HepG2 (cell line): ENCODE results near the gene SGMS1. TPM values are rescaled to one million over a fixed set of nuclear protein-coding genes. Genes with fewer than 3 reads are reported as not detected.

Source experiments
- ATAC-seq: fragments of 200-7000 bp; cut with Tn5 transposase; 3 replicates; pipeline ENCODE4 v1.9.1; 2020; ENCODE audit warnings: mild to moderate bottlenecking, moderate library complexity
- BruUV-seq: library from RNA; stranded (reverse); fragments of 400-500 nt; replicated peaks from 2 replicates; lab custom pipeline; 2021; lab: Mats Ljungman, UMichigan
- CTCF ChIA-PET: fragments of 300-600 bp; formaldehyde crosslinking; extraction: SDS; loops from one replicate; lab custom pipeline; 2021; ENCODE audit warnings: low total read pairs, inconsistent platforms, low intra/inter-chr PET ratio; lab: Yijun Ruan, JAX
- POLR2A ChIA-PET: fragments of 350-600 bp; sonication (Branson Sonifier 250); formaldehyde crosslinking; loops from one replicate; lab custom pipeline; 2020; ENCODE audit warnings: antibody characterized with exemption, inconsistent platforms; lab: Yijun Ruan, JAX
- DNase-seq: peaks from one replicate; pipeline ENCODE4 v3.0.0-alpha.2; 2015; ENCODE audit warnings: low spot score
- FAIRE-seq: peaks from 3 replicates; lab custom pipeline; 2011; peaks lifted over from hg19 to GRCh38; lab: Jason Lieb, UNC
- H2AFZ ChIP-seq: one replicate; pipeline ENCODE4 v1.6.1; 2011; ENCODE audit warnings: low read length, inconsistent platforms
- H3K27ac ChIP-seq: fragments of 300-600 bp; 3 replicates; pipeline ENCODE4 v1.8.0; 2011; ENCODE audit warnings: mixed run types, mild to moderate bottlenecking, mixed read lengths, low read length, inconsistent platforms; ENCODE audit not compliant: insufficient read depth; ENCODE audit errors: extremely low read length
- H3K27me3 ChIP-seq, 2 experiments: fragments of 200-600 bp in 1 of 2; 2 replicates in 1 of 2; 3 replicates in 1 of 2; pipeline versions ENCODE4 v1.6.0 to v1.8.0; 2011; ENCODE audit warnings: low read length in 2 of 2, mild to moderate bottlenecking in 2 of 2, moderate library complexity in 2 of 2, inconsistent platforms in 1 of 2; ENCODE audit not compliant: insufficient read depth in 2 of 2, control insufficient read depth in 1 of 2
- H3K36me3 ChIP-seq, 2 experiments: fragments of 200-600 bp in 1 of 2; replicated peaks in 1 of 2; 2 replicates in 1 of 2; 3 replicates in 1 of 2; pipeline versions ENCODE4 v1.5.1 to v1.8.0; 2011; ENCODE audit warnings: low read length in 2 of 2, inconsistent platforms in 1 of 2; ENCODE audit not compliant: insufficient read depth in 2 of 2, control insufficient read depth in 1 of 2
- H3K4me1 ChIP-seq: 2 replicates; pipeline ENCODE4 v1.5.1; 2012; ENCODE audit warnings: low read length, inconsistent platforms; ENCODE audit not compliant: insufficient read depth
- H3K4me2 ChIP-seq: 2 replicates; pipeline ENCODE4 v1.6.0; 2011; ENCODE audit warnings: low read depth, low read length, inconsistent platforms
- H3K4me3 ChIP-seq, 3 experiments: fragments of 200-600 bp in 1 of 3; sonication (generic), shearing (Covaris generic) in 1 of 3; replicated peaks in 1 of 3; 2 replicates each; pipeline ENCODE4 v1.5.1; 2011 to 2016; ENCODE audit warnings: low read length in 3 of 3, inconsistent platforms in 2 of 3, low read depth in 2 of 3, mild to moderate bottlenecking in 2 of 3, control low read depth in 1 of 3, mixed read lengths in 1 of 3; ENCODE audit not compliant: insufficient read depth in 1 of 3
- H3K79me2 ChIP-seq: one replicate; pipeline ENCODE4 v1.6.1; 2011; ENCODE audit warnings: low read length, inconsistent platforms; ENCODE audit not compliant: insufficient read depth
- H3K9ac ChIP-seq: 2 replicates; pipeline ENCODE4 v1.6.0; 2011; ENCODE audit warnings: mild to moderate bottlenecking, low read depth, low read length, inconsistent platforms; ENCODE audit not compliant: insufficient read depth
- H3K9me3 ChIP-seq: 2 replicates; pipeline ENCODE4 v1.5.1; 2012; ENCODE audit warnings: mild to moderate bottlenecking, low read length
- H4K20me1 ChIP-seq: 2 replicates; pipeline ENCODE4 v1.6.0; 2011; ENCODE audit warnings: inconsistent platforms, mild to moderate bottlenecking, low read length, moderate library complexity; ENCODE audit not compliant: insufficient read depth
- CHCHD3 ChIP-seq: sonication (generic); formaldehyde crosslinking; IDR thresholded peaks from 2 replicates; pipeline ENCODE4 v1.8.0; 2022; ENCODE audit warnings: mild to moderate bottlenecking, missing genetic modification reagents, moderate library complexity
- CREBL2 ChIP-seq: sonication (generic); formaldehyde crosslinking; IDR thresholded peaks from 2 replicates; pipeline ENCODE4 v1.8.1; 2023; ENCODE audit warnings: missing genetic modification reagents, mild to moderate bottlenecking, borderline replicate concordance
- HNRNPUL1 ChIP-seq: fragments of 200-400 bp; formaldehyde crosslinking; IDR thresholded peaks from 2 replicates; pipeline ENCODE4 v1.6.1; 2017; ENCODE audit warnings: low read depth, mild to moderate bottlenecking, low read length, moderate library complexity
- JDP2 ChIP-seq: sonication (generic); formaldehyde crosslinking; IDR thresholded peaks from 2 replicates; pipeline ENCODE4 v1.8.1; 2022; ENCODE audit warnings: missing genetic modification reagents, borderline replicate concordance
- KDM2A ChIP-seq: sonication (generic); formaldehyde crosslinking; IDR thresholded peaks from 2 replicates; pipeline ENCODE4 v1.4.0; 2020; ENCODE audit warnings: low read depth, missing genetic modification reagents, borderline replicate concordance
- MAFF ChIP-seq: IDR thresholded peaks from 2 replicates; pipeline ENCODE4 v1.6.1; 2011; ENCODE audit warnings: low read depth, low read length, improper control_type of control experiment
- MTA3 ChIP-seq: sonication (generic); formaldehyde crosslinking; IDR thresholded peaks from 2 replicates; pipeline ENCODE4 v1.4.0; 2020; ENCODE audit warnings: missing genetic modification reagents
- NFE2 ChIP-seq: sonication (generic); formaldehyde crosslinking; IDR thresholded peaks from 2 replicates; pipeline ENCODE4 v1.4.0; 2020; ENCODE audit warnings: missing genetic modification reagents
- NONO ChIP-seq, 2 experiments: fragments of 450-650 bp in 1 of 2; sonication (generic) in 1 of 2; formaldehyde crosslinking in 1 of 2; IDR thresholded peaks in 1 of 2; conservative IDR thresholded peaks in 1 of 2; 2 replicates each; pipeline versions ENCODE4 v1.6.1 to v1.8.0; 2017 to 2022; ENCODE audit warnings: mild to moderate bottlenecking in 1 of 2, missing genetic modification reagents in 1 of 2, moderate library complexity in 1 of 2
- PHF8 ChIP-seq: sonication (generic); formaldehyde crosslinking; IDR thresholded peaks from 2 replicates; pipeline ENCODE4 v1.5.0; 2020; ENCODE audit warnings: missing genetic modification reagents
- RAD51 ChIP-seq: fragments of 450-650 bp; IDR thresholded peaks from 2 replicates; pipeline ENCODE4 v1.6.1; 2016; ENCODE audit warnings: borderline replicate concordance
- SETDB1 ChIP-seq: sonication (generic); formaldehyde crosslinking; IDR thresholded peaks from 2 replicates; pipeline ENCODE4 v1.5.1; 2020; ENCODE audit warnings: missing genetic modification reagents, mild to moderate bottlenecking, borderline replicate concordance
- SP5 ChIP-seq: IDR thresholded peaks from 2 replicates; pipeline ENCODE4 v1.6.1; 2016; ENCODE audit warnings: low read depth, borderline replicate concordance
- SRSF4 ChIP-seq: fragments of 200-400 bp; formaldehyde crosslinking; IDR thresholded peaks from one replicate; pipeline ENCODE4 v1.6.1; 2018; ENCODE audit warnings: mild to moderate bottlenecking, low read depth, low read length, moderate library complexity; ENCODE audit not compliant: poor library complexity, severe bottlenecking
- TAF15 ChIP-seq: fragments of 200-400 bp; formaldehyde crosslinking; IDR thresholded peaks from one replicate; pipeline ENCODE4 v1.6.1; 2018; ENCODE audit warnings: mild to moderate bottlenecking, low read depth, low read length; ENCODE audit not compliant: poor library complexity, severe bottlenecking
- TEAD3 ChIP-seq: optimal IDR thresholded peaks from 2 replicates; pipeline ENCODE3; 2016; ENCODE audit warnings: borderline replicate concordance
- ZFP36L1 ChIP-seq: sonication (generic); formaldehyde crosslinking; IDR thresholded peaks from 2 replicates; pipeline ENCODE4 v1.8.0; 2022; ENCODE audit warnings: mild to moderate bottlenecking, missing genetic modification reagents, moderate library complexity
- ZFP41 ChIP-seq: sonication (generic); formaldehyde crosslinking; IDR thresholded peaks from 2 replicates; pipeline ENCODE4 v1.4.0; 2020; ENCODE audit warnings: mild to moderate bottlenecking, missing genetic modification reagents, borderline replicate concordance
- ZMYM4 ChIP-seq: sonication (generic); formaldehyde crosslinking; IDR thresholded peaks from 2 replicates; pipeline ENCODE4 v1.8.1; 2023; ENCODE audit warnings: mild to moderate bottlenecking, missing genetic modification reagents
- ZNF253 ChIP-seq: sonication (generic); formaldehyde crosslinking; IDR thresholded peaks from 2 replicates; pipeline ENCODE4 v1.8.0; 2022; ENCODE audit warnings: mild to moderate bottlenecking, missing genetic modification reagents, borderline replicate concordance
- ZNF883 ChIP-seq: sonication (generic); formaldehyde crosslinking; IDR thresholded peaks from 2 replicates; pipeline ENCODE4 v1.5.1; 2020; ENCODE audit warnings: mild to moderate bottlenecking, missing genetic modification reagents; ENCODE audit errors: not compliant biosample characterization
- whole genome bisulfite sequencing: methylation state at CpG from one replicate; pipeline ENCODE4 v1.1.6; 2017; ENCODE audit warnings: low lambda C conversion rate; 5-methylcytosine and 5-hydroxymethylcytosine counted together
- in situ Hi-C: cut with HindIII; loops from 2 replicates; pipeline ENCODE4 v1.10.0; 2017; ENCODE audit warnings: low pct_unique_long_range_greater_than_20kb; ENCODE audit not compliant: extremely low pct_ligation_motif_present
- intact Hi-C: fragments of 100-400 bp; cut with micrococcal nuclease; formaldehyde crosslinking; loops from one replicate; pipeline ENCODE4 v1.10.0; 2022; ENCODE audit not compliant: unreplicated experiment
- polyA plus RNA-seq, 8 experiments: library from polyadenylated mRNA; depleted of rRNA in 3 of 8; stranded (reverse) in 7 of 8; unstranded in 1 of 8; fragments of >200 nt; fragmentation: Illumina TruSeq in 4 of 8; extraction: Trizol in 4 of 8; gene quantifications; 2 replicates each; pipeline versions ENCODE4 v1.2.1 to v1.2.3, GENCODE V29; 2011 to 2016; ENCODE audit warnings: low read depth in 4 of 8, missing spikeins in 1 of 8, mixed read lengths in 1 of 8; ENCODE audit not compliant: insufficient read depth in 1 of 8
- total RNA-seq, 5 experiments: library from RNA; depleted of rRNA; stranded (reverse); fragments of >200 nt; fragmentation: Illumina TruSeq; extraction: Trizol; gene quantifications; 2 replicates each; pipeline ENCODE4 v1.2.3, GENCODE V29; 2016; ENCODE audit warnings: low read depth in 1 of 5
- TF ChIP-seq, protein P1 (sequence below): sonication (generic); formaldehyde crosslinking; IDR thresholded peaks from 2 replicates; pipeline ENCODE4 v1.5.0; 2020; ENCODE audit warnings: missing genetic modification reagents
- TF ChIP-seq, protein P2 (sequence below): conservative IDR thresholded peaks from 2 replicates; pipeline ENCODE4 v1.6.1; 2018; ENCODE audit warnings: missing genetic modification reagents

The SGMS1 gene
- total and polyA plus RNA-seq, 2 of the 13 experiments (the other 11 are each of a cell fraction or from before 2014, with no cell fraction given), result 6.5 to 15.1 TPM

DNA sequence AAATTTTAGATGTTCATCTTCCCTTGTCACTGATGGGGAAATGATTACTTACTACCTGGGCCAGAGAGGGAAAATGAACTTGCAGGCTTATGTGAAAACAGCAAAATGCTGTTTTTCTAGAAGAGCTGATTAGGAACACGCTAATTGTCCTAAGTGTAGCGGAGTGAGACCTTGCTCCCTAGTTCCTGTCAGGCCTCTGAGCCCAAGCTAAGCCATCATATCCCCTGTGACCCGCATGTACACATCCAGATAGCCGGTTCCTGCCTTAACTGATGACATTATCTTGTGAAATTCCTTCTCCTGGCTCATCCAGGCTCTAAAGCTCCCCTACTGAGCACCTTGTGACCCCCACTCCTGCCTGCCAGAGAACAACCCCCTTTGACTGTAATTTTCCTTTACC is 120.6 kb downstream of the SGMS1 start (continued):
- peak; percentile 14 for TF ChIP-seq TEAD3

- intact Hi-C loops, result no loop called here
- H2AFZ ChIP-seq, result no peak overlapping the region
- no TSS peak for BruUV-seq
- peak overlapping the region; percentile 56 for H3K4me2 ChIP-seq
- in situ Hi-C loops, result no loop called here
- H3K27ac ChIP-seq, result peak overlapping the region; percentile 58
- ATAC-seq (peak; percentile 99), FAIRE-seq (peak; percentile 76), DNase-seq (peak; percentile 90)
- H3K9me3 ChIP-seq, result no peaks in the 10 kb centered on the region
- CTCF ChIA-PET, result no interaction called here
- peaks cover 49% of the 10 kb centered on the region for H3K4me1 ChIP-seq
- H3K27me3 ChIP-seq, result no peaks in the 10 kb centered on the region
- no peak overlapping the region for H3K9ac ChIP-seq
- no peaks in the 10 kb centered on the region for H3K36me3 ChIP-seq
- POLR2A ChIA-PET, result interaction anchor here (1.5 kb wide), 1 partner anchor 123 kb away, joined by 5 read pairs; no protein-coding TSS in a partner anchor
- no peaks in the 10 kb centered on the region for H4K20me1 ChIP-seq
- peak overlapping the region in 1 of 3 experiments; percentile 28; a peak in 1 of 6 replicates for H3K4me3 ChIP-seq
- H3K79me2 ChIP-seq, result no peaks in the 10 kb centered on the region
- WGBS, result 4% methylated on average over 1 of the region's 1 CpG
- TF ChIP-seq HNRNPUL1, result no peak
- TF ChIP-seq MAFF, result peak; percentile 29; the same call in 1 of the 2 replicates
- TF ChIP-seq, protein P1, sequence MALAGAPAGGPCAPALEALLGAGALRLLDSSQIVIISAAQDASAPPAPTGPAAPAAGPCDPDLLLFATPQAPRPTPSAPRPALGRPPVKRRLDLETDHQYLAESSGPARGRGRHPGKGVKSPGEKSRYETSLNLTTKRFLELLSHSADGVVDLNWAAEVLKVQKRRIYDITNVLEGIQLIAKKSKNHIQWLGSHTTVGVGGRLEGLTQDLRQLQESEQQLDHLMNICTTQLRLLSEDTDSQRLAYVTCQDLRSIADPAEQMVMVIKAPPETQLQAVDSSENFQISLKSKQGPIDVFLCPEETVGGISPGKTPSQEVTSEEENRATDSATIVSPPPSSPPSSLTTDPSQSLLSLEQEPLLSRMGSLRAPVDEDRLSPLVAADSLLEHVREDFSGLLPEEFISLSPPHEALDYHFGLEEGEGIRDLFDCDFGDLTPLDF (CRISPR knock-in tag), result no peak
- TF ChIP-seq CREBL2, result no peak
- TF ChIP-seq ZFP41 (CRISPR knock-in tag), result no peak
- TF ChIP-seq CHCHD3 (CRISPR knock-in tag), result no peak
- no peak for TF ChIP-seq NONO (IDR thresholded peaks at IDR 0.05)
- no peak for TF ChIP-seq NONO (CRISPR knock-in tag; conservative IDR thresholded peaks at IDR 0.05)
- TF ChIP-seq NFE2 (CRISPR knock-in tag), result no peak
- no peak for TF ChIP-seq SETDB1 (CRISPR knock-in tag)
- no peak for TF ChIP-seq TAF15
- TF ChIP-seq ZFP36L1 (CRISPR knock-in tag), result no peak
- TF ChIP-seq KDM2A (CRISPR knock-in tag), result no peak
- no peak for TF ChIP-seq PHF8 (CRISPR knock-in tag)
- TF ChIP-seq, protein P2, sequence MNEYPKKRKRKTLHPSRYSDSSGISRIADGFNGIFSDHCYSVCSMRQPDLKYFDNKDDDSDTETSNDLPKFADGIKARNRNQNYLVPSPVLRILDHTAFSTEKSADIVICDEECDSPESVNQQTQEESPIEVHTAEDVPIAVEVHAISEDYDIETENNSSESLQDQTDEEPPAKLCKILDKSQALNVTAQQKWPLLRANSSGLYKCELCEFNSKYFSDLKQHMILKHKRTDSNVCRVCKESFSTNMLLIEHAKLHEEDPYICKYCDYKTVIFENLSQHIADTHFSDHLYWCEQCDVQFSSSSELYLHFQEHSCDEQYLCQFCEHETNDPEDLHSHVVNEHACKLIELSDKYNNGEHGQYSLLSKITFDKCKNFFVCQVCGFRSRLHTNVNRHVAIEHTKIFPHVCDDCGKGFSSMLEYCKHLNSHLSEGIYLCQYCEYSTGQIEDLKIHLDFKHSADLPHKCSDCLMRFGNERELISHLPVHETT, result no peak
- TF ChIP-seq SP5 (CRISPR knock-in tag), result peak; percentile 88
- TF ChIP-seq ZNF253 (CRISPR knock-in tag), result no peak
- TF ChIP-seq JDP2, result no peak
- TF ChIP-seq ZNF883 (CRISPR knock-in tag), result no peak
- TF ChIP-seq ZMYM4 (CRISPR knock-in tag), result peak; percentile 75
- TF ChIP-seq RAD51, result no peak
- TF ChIP-seq SRSF4, result no peak
- TF ChIP-seq MTA3 (CRISPR knock-in tag), result no peak
These were observed 121.8 kb downstream of the SGMS1 start for GRCh38 chr10:50501924-50502452.
